GM12892 (cell line): Measurements from ENCODE around the gene TACR2.

Experiments
- DNase-seq: peaks from one replicate; pipeline ENCODE4 v3.0.0; 2011; ENCODE audit not compliant: insufficient read length
- FAIRE-seq: peaks from 2 replicates; lab custom pipeline; 2011; peaks lifted over from hg19 to GRCh38; lab: Jason Lieb, UNC
- POLR2A ChIP-seq: IDR thresholded peaks from 2 replicates; pipeline ENCODE4 v1.6.1; 2011; ENCODE audit warnings: low read depth, low read length, control low read depth
- POLR2AphosphoS5 ChIP-seq: IDR thresholded peaks from 2 replicates; pipeline ENCODE4 v1.6.1; 2011; ENCODE audit warnings: low read depth, low read length, control low read depth
- TAF1 ChIP-seq: IDR thresholded peaks from 2 replicates; pipeline ENCODE4 v1.6.1; 2011; ENCODE audit warnings: low read depth, mild to moderate bottlenecking, control low read depth, low read length, borderline replicate concordance

TACR2 gene

GRCh38 chr10:69443354-69443753, 26.6 kb upstream of the TACR2 start:
- no peak for DNase-seq
- no peak for FAIRE-seq
- TF ChIP-seq POLR2AphosphoS5 (no peak), POLR2A (no peak)

GRCh38 chr10:69439813-69440506, 23.2 kb upstream of the TACR2 start:
- DNase-seq (no peak), FAIRE-seq (no peak)
- no peak for TF ChIP-seq POLR2AphosphoS5
- no peak for TF ChIP-seq TAF1
- no peak for TF ChIP-seq POLR2A

- FAIRE-seq (no peak), DNase-seq (no peak)
- TF ChIP-seq TAF1 = no peak
- TF ChIP-seq POLR2A = no peak
These were observed 22.6 kb upstream of the TACR2 start for GRCh38 chr10:69439350-69439739.

- no peak for TF ChIP-seq POLR2A
- no peak for TF ChIP-seq TAF1
- no peak for TF ChIP-seq POLR2AphosphoS5
- DNase-seq (no peak), FAIRE-seq (no peak)
These were observed 22.0 kb upstream of the TACR2 start for GRCh38 chr10:69438536-69439349.

- TF ChIP-seq TAF1 = no peak
- FAIRE-seq (no peak), DNase-seq (no peak)
These were observed 20.9 kb upstream of the TACR2 start for GRCh38 chr10:69437321-69438259.

- DNase-seq = no peak
- no peak for FAIRE-seq
- TF ChIP-seq TAF1 = no peak
- no peak for TF ChIP-seq POLR2AphosphoS5
- no peak for TF ChIP-seq POLR2A
These were observed 19.3 kb upstream of the TACR2 start for GRCh38 chr10:69435966-69436520.

GRCh38 chr10:69434926-69435325, 18.2 kb upstream of the TACR2 start:
- DNase-seq (no peak), FAIRE-seq (no peak)
- TF ChIP-seq TAF1 (no peak), POLR2AphosphoS5 (no peak), POLR2A (no peak)

- DNase-seq = no peak
- FAIRE-seq = no peak
- no peak for TF ChIP-seq POLR2AphosphoS5
- no peak for TF ChIP-seq TAF1
- TF ChIP-seq POLR2A = no peak
These were observed 17.5 kb upstream of the TACR2 start for GRCh38 chr10:69434169-69434568.

- DNase-seq (no peak), FAIRE-seq (no peak)
- no peak for TF ChIP-seq TAF1
- TF ChIP-seq POLR2A = no peak
- no peak for TF ChIP-seq POLR2AphosphoS5
These were observed 11.4 kb upstream of the TACR2 start for GRCh38 chr10:69428165-69428564.

GRCh38 chr10:69426376-69426727, 9.6 kb upstream of the TACR2 start:
- no peak for FAIRE-seq
- no peak for DNase-seq
- TF ChIP-seq POLR2AphosphoS5 (no peak), TAF1 (no peak), POLR2A (no peak)
